Ecto neural progenitor cell (in vitro differentiated cells): ENCODE measurements around the gene ATOSB.

Source experiments
- DNase-seq: peaks from one replicate; pipeline ENCODE4 v3.0.0-alpha.2; 2018; ENCODE audit warnings: low spot score

ATOSB gene

GRCh38 chr9:35112257-35113020, 3.2 kb downstream of the ATOSB start:
- no peak for DNase-seq

GRCh38 chr9:35111001-35111933, 4.4 kb downstream of the ATOSB start:
- DNase-seq, result peak; percentile 98

- no peak for DNase-seq
These were observed 5.3 kb downstream of the ATOSB start for GRCh38 chr9:35110327-35110761.

GRCh38 chr9:35108946-35109575, 6.6 kb downstream of the ATOSB start:
- no peak for DNase-seq

GRCh38 chr9:35108461-35108860, 7.2 kb downstream of the ATOSB start:
- no peak for DNase-seq

- no peak for DNase-seq
These were observed 8.1 kb downstream of the ATOSB start for GRCh38 chr9:35107297-35108290.

GRCh38 chr9:35106343-35106730, 9.3 kb downstream of the ATOSB start:
- DNase-seq, result no peak

GRCh38 chr9:35105571-35106342, 9.9 kb downstream of the ATOSB start:
- DNase-seq, result peak; percentile 25

GRCh38 chr9:35105126-35105525, 10.5 kb downstream of the ATOSB start:
- DNase-seq, result no peak

GRCh38 chr9:35104586-35104985, 11.1 kb downstream of the ATOSB start:
- DNase-seq, result no peak

- DNase-seq, result no peak
These were observed 11.9 kb downstream of the ATOSB start for GRCh38 chr9:35103660-35104191.

- peak; percentile 94 for DNase-seq
These were observed 12.6 kb downstream of the ATOSB start, which contains the start of gene STOML2 for GRCh38 chr9:35102769-35103659. STOML2 (minus strand) TSS chr9:35103131; CDS start chr9:35103094, 37 bp downstream.

GRCh38 chr9:35102465-35102768, 13.2 kb downstream of the ATOSB start:
- no peak for DNase-seq

- no peak for DNase-seq
These were observed 18.1 kb downstream of the ATOSB start for GRCh38 chr9:35097573-35097972.

GRCh38 chr9:35096035-35096849, 19.4 kb downstream of the ATOSB start, which contains the start of gene PIGO:
PIGO (minus strand) TSS chr9:35096591; CDS start chr9:35095565, 1,026 bp downstream.
- DNase-seq, result peak; percentile 92

- no peak for DNase-seq
These were observed 24.1 kb downstream of the ATOSB start for GRCh38 chr9:35091536-35091935.

GRCh38 chr9:35089434-35089833, 26.2 kb downstream of the ATOSB start:
- DNase-seq, result no peak

- no peak for DNase-seq
These were observed 30.6 kb downstream of the ATOSB start for GRCh38 chr9:35085078-35085477.
